ENCODE measurements around the gene HS3ST1. TPM values are rescaled to one million over a fixed set of nuclear protein-coding genes. Genes with fewer than 3 reads are reported as not detected.

The HS3ST1 gene
- total RNA-seq, 1 experiment from 2014 or later: 0.21 TPM

- no peaks in the 10 kb centered on the region for H3K4me1 ChIP-seq (ENCODE audit: control insufficient read depth, insufficient read depth, low read length)
- CTCF ChIA-PET: no interaction called here
- POLR2A ChIA-PET: no interaction called here
- no peaks in the 10 kb centered on the region for H3K36me3 ChIP-seq (ENCODE audit: control insufficient read depth, insufficient read depth, low read length)
- in situ Hi-C loops (cut with HindIII; ENCODE audit: low pct_unique_long_range_greater_than_20kb, low sequenced_read_pairs): no loop called here
- no peak for ATAC-seq
- intact Hi-C loops (cut with micrococcal nuclease; ENCODE audit: unreplicated experiment): no loop called here
- H3K4me3 ChIP-seq (ENCODE audit: low read depth in 2 of 2, low read length in 2 of 2): no peak overlapping the region
- H3K9me3 ChIP-seq (ENCODE audit: control insufficient read depth, insufficient read depth, low read depth, low read length): no peaks in the 10 kb centered on the region
- no peak overlapping the region for H3K27ac ChIP-seq (ENCODE audit: low read length)
- no peaks in the 10 kb centered on the region for H3K27me3 ChIP-seq (ENCODE audit: control insufficient read depth, insufficient read depth, low read length)
- no TSS peak for BruUV-seq (replicated peaks)
- TF ChIP-seq, protein P1, sequence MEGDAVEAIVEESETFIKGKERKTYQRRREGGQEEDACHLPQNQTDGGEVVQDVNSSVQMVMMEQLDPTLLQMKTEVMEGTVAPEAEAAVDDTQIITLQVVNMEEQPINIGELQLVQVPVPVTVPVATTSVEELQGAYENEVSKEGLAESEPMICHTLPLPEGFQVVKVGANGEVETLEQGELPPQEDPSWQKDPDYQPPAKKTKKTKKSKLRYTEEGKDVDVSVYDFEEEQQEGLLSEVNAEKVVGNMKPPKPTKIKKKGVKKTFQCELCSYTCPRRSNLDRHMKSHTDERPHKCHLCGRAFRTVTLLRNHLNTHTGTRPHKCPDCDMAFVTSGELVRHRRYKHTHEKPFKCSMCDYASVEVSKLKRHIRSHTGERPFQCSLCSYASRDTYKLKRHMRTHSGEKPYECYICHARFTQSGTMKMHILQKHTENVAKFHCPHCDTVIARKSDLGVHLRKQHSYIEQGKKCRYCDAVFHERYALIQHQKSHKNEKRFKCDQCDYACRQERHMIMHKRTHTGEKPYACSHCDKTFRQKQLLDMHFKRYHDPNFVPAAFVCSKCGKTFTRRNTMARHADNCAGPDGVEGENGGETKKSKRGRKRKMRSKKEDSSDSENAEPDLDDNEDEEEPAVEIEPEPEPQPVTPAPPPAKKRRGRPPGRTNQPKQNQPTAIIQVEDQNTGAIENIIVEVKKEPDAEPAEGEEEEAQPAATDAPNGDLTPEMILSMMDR (IDR thresholded peaks at IDR 0.05): no peak
- TF ChIP-seq SIN3A (IDR thresholded peaks at IDR 0.05; ENCODE audit: borderline replicate concordance, insufficient read depth, low read depth, low read length): no peak
- no peak for TF ChIP-seq TCF7L2 (IDR thresholded peaks at IDR 0.05; ENCODE audit: low read depth, low read length)
- no peak for TF ChIP-seq POLR2AphosphoS5 (IDR thresholded peaks at IDR 0.05; ENCODE audit: low read depth, low read length)
- TF ChIP-seq, protein P2, sequence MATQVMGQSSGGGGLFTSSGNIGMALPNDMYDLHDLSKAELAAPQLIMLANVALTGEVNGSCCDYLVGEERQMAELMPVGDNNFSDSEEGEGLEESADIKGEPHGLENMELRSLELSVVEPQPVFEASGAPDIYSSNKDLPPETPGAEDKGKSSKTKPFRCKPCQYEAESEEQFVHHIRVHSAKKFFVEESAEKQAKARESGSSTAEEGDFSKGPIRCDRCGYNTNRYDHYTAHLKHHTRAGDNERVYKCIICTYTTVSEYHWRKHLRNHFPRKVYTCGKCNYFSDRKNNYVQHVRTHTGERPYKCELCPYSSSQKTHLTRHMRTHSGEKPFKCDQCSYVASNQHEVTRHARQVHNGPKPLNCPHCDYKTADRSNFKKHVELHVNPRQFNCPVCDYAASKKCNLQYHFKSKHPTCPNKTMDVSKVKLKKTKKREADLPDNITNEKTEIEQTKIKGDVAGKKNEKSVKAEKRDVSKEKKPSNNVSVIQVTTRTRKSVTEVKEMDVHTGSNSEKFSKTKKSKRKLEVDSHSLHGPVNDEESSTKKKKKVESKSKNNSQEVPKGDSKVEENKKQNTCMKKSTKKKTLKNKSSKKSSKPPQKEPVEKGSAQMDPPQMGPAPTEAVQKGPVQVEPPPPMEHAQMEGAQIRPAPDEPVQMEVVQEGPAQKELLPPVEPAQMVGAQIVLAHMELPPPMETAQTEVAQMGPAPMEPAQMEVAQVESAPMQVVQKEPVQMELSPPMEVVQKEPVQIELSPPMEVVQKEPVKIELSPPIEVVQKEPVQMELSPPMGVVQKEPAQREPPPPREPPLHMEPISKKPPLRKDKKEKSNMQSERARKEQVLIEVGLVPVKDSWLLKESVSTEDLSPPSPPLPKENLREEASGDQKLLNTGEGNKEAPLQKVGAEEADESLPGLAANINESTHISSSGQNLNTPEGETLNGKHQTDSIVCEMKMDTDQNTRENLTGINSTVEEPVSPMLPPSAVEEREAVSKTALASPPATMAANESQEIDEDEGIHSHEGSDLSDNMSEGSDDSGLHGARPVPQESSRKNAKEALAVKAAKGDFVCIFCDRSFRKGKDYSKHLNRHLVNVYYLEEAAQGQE (IDR thresholded peaks at IDR 0.05; ENCODE audit: insufficient read depth in 1 of 2, low read depth in 2 of 2, low read length in 1 of 2): no peak
- no peak for DNase-seq (ENCODE audit: low read depth, low spot score)
Observed at GRCh38 chr4:11441194-11441556, 12.5 kb upstream of the HS3ST1 start.

DNA sequence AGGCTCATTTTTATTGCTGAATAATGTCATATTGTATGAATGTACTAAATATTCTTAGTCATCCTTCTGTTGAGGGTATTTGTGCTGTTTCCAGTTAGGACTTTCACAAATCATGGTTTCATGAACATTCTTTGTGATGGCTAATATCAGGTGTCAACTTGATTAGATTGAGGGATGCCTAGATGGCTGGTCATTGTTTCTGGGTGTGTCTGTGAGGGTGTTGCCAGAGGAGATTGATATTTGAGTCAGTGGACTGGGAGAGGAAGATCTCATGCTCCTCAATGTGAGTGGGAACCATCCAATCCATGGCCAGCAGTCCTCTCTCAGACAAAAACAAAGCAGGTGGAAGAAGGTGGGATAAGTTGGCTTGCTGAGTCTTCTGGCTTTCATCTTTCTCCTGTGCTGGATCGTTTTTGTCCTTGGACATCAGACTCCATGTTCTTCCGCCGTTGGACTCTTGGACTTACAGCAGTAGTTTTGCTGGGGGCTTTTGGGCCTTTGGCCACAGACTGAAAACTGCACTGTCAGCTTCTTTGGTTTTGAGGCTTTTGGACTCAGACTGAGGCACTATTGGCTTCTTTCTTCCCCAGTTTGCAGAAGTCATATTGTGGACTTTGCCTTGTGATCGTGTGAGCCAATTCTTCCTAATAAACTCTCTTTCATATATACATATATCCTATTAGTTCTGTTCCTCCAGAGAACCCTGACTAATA is 11.9 kb upstream of the HS3ST1 start:
- ChIA-PET CTCF (no interaction called here), POLR2A (no interaction called here)
- Histone ChIP-seq H3K27ac (ENCODE audit: low read length) (no peak overlapping the region), H3K27me3 (ENCODE audit: control insufficient read depth, insufficient read depth, low read length) (no peaks in the 10 kb centered on the region), H3K4me1 (ENCODE audit: control insufficient read depth, insufficient read depth, low read length) (no peaks in the 10 kb centered on the region), H3K36me3 (ENCODE audit: control insufficient read depth, insufficient read depth, low read length) (no peaks in the 10 kb centered on the region), H3K9me3 (ENCODE audit: control insufficient read depth, insufficient read depth, low read depth, low read length) (no peaks in the 10 kb centered on the region), H3K4me3 (ENCODE audit: low read depth in 2 of 2, low read length in 2 of 2) (no peak overlapping the region)
- no TSS peak for BruUV-seq (replicated peaks)
- intact Hi-C loops (cut with micrococcal nuclease; ENCODE audit: unreplicated experiment) (no loop called here), in situ Hi-C loops (cut with HindIII; ENCODE audit: low pct_unique_long_range_greater_than_20kb, low sequenced_read_pairs) (no loop called here)
- TF ChIP-seq, protein P2 (IDR thresholded peaks at IDR 0.05; ENCODE audit: insufficient read depth in 1 of 2, low read depth in 2 of 2, low read length in 1 of 2): no peak
- TF ChIP-seq TCF7L2 (IDR thresholded peaks at IDR 0.05; ENCODE audit: low read depth, low read length): no peak
- TF ChIP-seq POLR2AphosphoS5 (IDR thresholded peaks at IDR 0.05; ENCODE audit: low read depth, low read length): no peak
- TF ChIP-seq, protein P1 (IDR thresholded peaks at IDR 0.05): no peak
- no peak for TF ChIP-seq SIN3A (IDR thresholded peaks at IDR 0.05; ENCODE audit: borderline replicate concordance, insufficient read depth, low read depth, low read length)
- ATAC-seq (no peak), DNase-seq (ENCODE audit: low read depth, low spot score) (no peak)

Measured in Panc1 (cell line).